OCI-LY7 (cell line): ENCODE results near the gene SLC1A3.

Experiments used
- CTCF ChIP-seq: fragments of 200-600 bp; sonication (generic); conservative IDR thresholded peaks from 2 replicates; pipeline ENCODE4 v1.5.1; 2014; ENCODE audit warnings: mild to moderate bottlenecking, antibody characterized with exemption, low read length, moderate library complexity, mixed read lengths
- EZH2phosphoT487 ChIP-seq: fragments of 200-600 bp; sonication (generic); IDR thresholded peaks from 2 replicates; pipeline ENCODE4 v1.6.1; 2018; ENCODE audit warnings: low read depth, borderline replicate concordance, mild to moderate bottlenecking, mixed run types, antibody characterized with exemption, low read length, moderate library complexity, mixed read lengths

DNA sequence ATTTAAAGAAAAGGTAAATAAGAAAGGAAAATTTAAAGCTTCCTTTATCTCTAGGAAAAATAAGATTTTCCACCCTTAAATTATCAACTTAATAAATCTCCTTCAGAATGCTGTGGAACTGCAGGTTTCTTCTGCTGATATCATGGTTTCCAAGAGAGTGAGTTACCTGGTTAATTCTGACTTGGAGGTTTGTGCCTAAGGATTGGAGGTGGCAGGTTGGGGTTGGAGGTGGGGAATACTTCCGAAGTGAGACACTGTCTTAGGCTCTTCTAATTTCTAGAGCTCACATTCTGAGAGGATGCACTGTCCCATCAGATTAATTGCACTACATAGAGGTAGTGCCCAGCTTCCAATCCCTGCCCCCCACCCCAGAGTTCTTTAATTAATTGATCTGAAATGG lies 31.1 kb downstream of the SLC1A3 start:
- TF ChIP-seq CTCF (no peak), EZH2phosphoT487 (no peak)
